DOHH2 (cell line): ENCODE results near the gene KCNK18.

Source experiments
- EZH2phosphoT487 ChIP-seq: fragments of 200-600 bp; sonication (generic); IDR thresholded peaks from 2 replicates; pipeline ENCODE4 v1.6.1; 2017; ENCODE audit warnings: borderline replicate concordance, mild to moderate bottlenecking, antibody characterized with exemption, low read length, moderate library complexity, mixed read lengths
- TF ChIP-seq, protein P1 (sequence below): fragments of 200-600 bp; sonication (generic); IDR thresholded peaks from one replicate; pipeline ENCODE4 v1.5.1; 2014; ENCODE audit warnings: antibody characterized with exemption, mild to moderate bottlenecking, low read depth, low read length; ENCODE audit not compliant: poor library complexity, severe bottlenecking

DNA sequence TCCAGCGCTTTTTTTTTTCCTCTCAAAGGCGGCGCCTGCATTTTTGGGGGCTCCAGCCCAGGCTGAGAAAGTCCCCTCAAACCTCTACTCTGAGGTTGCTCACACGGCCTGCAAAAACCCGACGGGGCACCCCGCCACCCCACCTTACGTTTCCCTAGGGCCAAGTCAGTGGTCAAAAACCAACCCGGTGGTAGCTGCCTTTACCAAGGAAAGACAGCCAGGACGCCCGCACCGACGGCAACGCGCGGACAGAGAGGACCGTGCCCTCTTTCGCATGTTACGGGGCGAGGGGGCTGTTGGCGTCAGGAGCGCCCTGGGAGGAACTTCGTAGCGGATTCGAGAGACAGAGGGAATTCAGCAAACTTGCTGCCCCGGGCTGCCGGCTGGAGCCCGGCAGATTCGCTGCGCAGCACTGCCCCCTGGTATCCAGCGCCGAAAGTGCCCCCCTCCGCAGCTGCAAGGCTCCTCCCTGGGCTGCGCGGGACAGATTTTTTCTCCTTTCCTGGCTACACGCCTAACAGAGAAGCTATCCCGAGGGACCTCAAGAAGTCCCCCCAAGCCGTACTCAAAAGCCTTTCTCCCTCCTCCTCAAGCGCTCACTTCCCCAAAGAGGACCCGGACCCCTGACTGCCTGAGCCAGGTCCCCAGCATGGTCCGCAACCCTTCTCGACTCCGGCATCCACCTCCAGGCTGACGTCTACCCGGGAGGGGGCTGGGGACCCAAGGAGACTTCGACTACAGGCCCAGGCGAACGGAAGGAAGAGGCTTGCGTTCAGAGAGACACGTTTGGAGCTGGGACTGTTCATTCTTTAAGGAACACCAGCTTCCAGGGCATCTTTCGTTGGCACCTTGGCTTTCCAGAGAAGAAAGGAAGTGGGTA lies 31.5 kb upstream of the KCNK18 start:
- TF ChIP-seq, protein P1, sequence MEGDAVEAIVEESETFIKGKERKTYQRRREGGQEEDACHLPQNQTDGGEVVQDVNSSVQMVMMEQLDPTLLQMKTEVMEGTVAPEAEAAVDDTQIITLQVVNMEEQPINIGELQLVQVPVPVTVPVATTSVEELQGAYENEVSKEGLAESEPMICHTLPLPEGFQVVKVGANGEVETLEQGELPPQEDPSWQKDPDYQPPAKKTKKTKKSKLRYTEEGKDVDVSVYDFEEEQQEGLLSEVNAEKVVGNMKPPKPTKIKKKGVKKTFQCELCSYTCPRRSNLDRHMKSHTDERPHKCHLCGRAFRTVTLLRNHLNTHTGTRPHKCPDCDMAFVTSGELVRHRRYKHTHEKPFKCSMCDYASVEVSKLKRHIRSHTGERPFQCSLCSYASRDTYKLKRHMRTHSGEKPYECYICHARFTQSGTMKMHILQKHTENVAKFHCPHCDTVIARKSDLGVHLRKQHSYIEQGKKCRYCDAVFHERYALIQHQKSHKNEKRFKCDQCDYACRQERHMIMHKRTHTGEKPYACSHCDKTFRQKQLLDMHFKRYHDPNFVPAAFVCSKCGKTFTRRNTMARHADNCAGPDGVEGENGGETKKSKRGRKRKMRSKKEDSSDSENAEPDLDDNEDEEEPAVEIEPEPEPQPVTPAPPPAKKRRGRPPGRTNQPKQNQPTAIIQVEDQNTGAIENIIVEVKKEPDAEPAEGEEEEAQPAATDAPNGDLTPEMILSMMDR, result no peak
- TF ChIP-seq EZH2phosphoT487, result no peak
